HepG2 (cell line): ENCODE measurements around the gene NFATC3. TPM values are rescaled to one million over a fixed set of nuclear protein-coding genes. Genes with fewer than 3 reads are reported as not detected.
A peak's percentile ranks its signal among the peaks of the same experiment; 100 is the strongest.

Experiments used
- AGO1 ChIP-seq: fragments of 200-400 bp; formaldehyde crosslinking; IDR thresholded peaks from 2 replicates; pipeline ENCODE4 v1.6.1; 2017; ENCODE audit warnings: mild to moderate bottlenecking, low read depth, low read length, moderate library complexity; ENCODE audit not compliant: poor library complexity, severe bottlenecking
- CHCHD3 ChIP-seq: sonication (generic); formaldehyde crosslinking; IDR thresholded peaks from 2 replicates; pipeline ENCODE4 v1.8.0; 2022; ENCODE audit warnings: mild to moderate bottlenecking, missing genetic modification reagents, moderate library complexity
- JARID2 ChIP-seq: sonication (generic); formaldehyde crosslinking; IDR thresholded peaks from 2 replicates; pipeline ENCODE4 v1.8.1; 2023; ENCODE audit warnings: missing genetic modification reagents, inconsistent platforms; ENCODE audit not compliant: insufficient replicate concordance
- KDM6A ChIP-seq: IDR thresholded peaks from 2 replicates; pipeline ENCODE4 v1.6.1; 2016; ENCODE audit warnings: low read depth
- NCOA5 ChIP-seq: sonication (generic); formaldehyde crosslinking; IDR thresholded peaks from 2 replicates; pipeline ENCODE4 v1.4.0; 2020; ENCODE audit warnings: missing genetic modification reagents
- NCOR1 ChIP-seq: fragments of 200-600 bp; sonication (generic); IDR thresholded peaks from 2 replicates; pipeline ENCODE4 v1.7.0; 2017; ENCODE audit warnings: antibody characterized with exemption, low read length, borderline replicate concordance
- NFATC3 ChIP-seq: sonication (generic); formaldehyde crosslinking; IDR thresholded peaks from 2 replicates; pipeline ENCODE4 v1.5.1; 2020; ENCODE audit warnings: mild to moderate bottlenecking, missing genetic modification reagents
- NFE2 ChIP-seq: sonication (generic); formaldehyde crosslinking; IDR thresholded peaks from 2 replicates; pipeline ENCODE4 v1.4.0; 2020; ENCODE audit warnings: missing genetic modification reagents
- PCBP2 ChIP-seq: fragments of 200-400 bp; formaldehyde crosslinking; optimal IDR thresholded peaks from 2 replicates; pipeline ENCODE3; 2018; ENCODE audit warnings: low read length, low read depth; ENCODE audit not compliant: poor library complexity, severe bottlenecking
- RBAK ChIP-seq: sonication (generic); formaldehyde crosslinking; IDR thresholded peaks from 2 replicates; pipeline ENCODE4 v1.5.1; 2020; ENCODE audit warnings: mild to moderate bottlenecking, missing genetic modification reagents
- RXRB ChIP-seq: IDR thresholded peaks from 2 replicates; pipeline ENCODE4 v1.6.1; 2016; ENCODE audit warnings: borderline replicate concordance, missing genetic modification reagents, missing compliant biosample characterization
- SAP130 ChIP-seq: IDR thresholded peaks from 2 replicates; pipeline ENCODE4 v1.6.1; 2016; ENCODE audit warnings: low read depth
- SIX4 ChIP-seq: sonication (generic); formaldehyde crosslinking; IDR thresholded peaks from 2 replicates; pipeline ENCODE4 v1.4.0; 2020; ENCODE audit warnings: missing genetic modification reagents
- TP53 ChIP-seq: sonication (generic); formaldehyde crosslinking; conservative IDR thresholded peaks from 2 replicates; pipeline ENCODE4 v1.4.0; 2020; ENCODE audit warnings: missing genetic modification reagents
- ZBTB10 ChIP-seq: sonication (generic); formaldehyde crosslinking; IDR thresholded peaks from 2 replicates; pipeline ENCODE4 v1.4.0; 2020; ENCODE audit warnings: missing genetic modification reagents, borderline replicate concordance
- ZBTB20 ChIP-seq: sonication (generic); formaldehyde crosslinking; IDR thresholded peaks from 2 replicates; pipeline ENCODE4 v1.8.1; 2023; ENCODE audit warnings: missing genetic modification reagents, low read depth, mild to moderate bottlenecking, borderline replicate concordance
- ZBTB7B ChIP-seq: sonication (generic); formaldehyde crosslinking; IDR thresholded peaks from 2 replicates; pipeline ENCODE4 v1.4.0; 2020; ENCODE audit warnings: missing genetic modification reagents
- ZNF350 ChIP-seq: sonication (generic); formaldehyde crosslinking; IDR thresholded peaks from 2 replicates; pipeline ENCODE4 v1.4.0; 2020; ENCODE audit warnings: mild to moderate bottlenecking, low read depth, missing genetic modification reagents, borderline replicate concordance
- ZNF44 ChIP-seq: sonication (generic); formaldehyde crosslinking; IDR thresholded peaks from 2 replicates; pipeline ENCODE4 v1.5.1; 2020; ENCODE audit warnings: mild to moderate bottlenecking, missing genetic modification reagents
- ZNF547 ChIP-seq: sonication (generic); formaldehyde crosslinking; IDR thresholded peaks from 2 replicates; pipeline ENCODE4 v1.5.1; 2020; ENCODE audit warnings: mild to moderate bottlenecking, missing genetic modification reagents
- ZNF691 ChIP-seq: sonication (generic); formaldehyde crosslinking; IDR thresholded peaks from 2 replicates; pipeline ENCODE4 v1.4.0; 2020; ENCODE audit warnings: missing genetic modification reagents, low read depth, mild to moderate bottlenecking, borderline replicate concordance
- ZNF709 ChIP-seq: sonication (generic); formaldehyde crosslinking; IDR thresholded peaks from 2 replicates; pipeline ENCODE4 v1.5.0; 2020; ENCODE audit warnings: mild to moderate bottlenecking, missing genetic modification reagents
- ZNF891 ChIP-seq: sonication (generic); formaldehyde crosslinking; IDR thresholded peaks from 2 replicates; pipeline ENCODE4 v1.5.0; 2020; ENCODE audit warnings: mild to moderate bottlenecking, missing genetic modification reagents
- polyA plus RNA-seq, 8 experiments: library from polyadenylated mRNA; depleted of rRNA in 3 of 8; stranded (reverse) in 7 of 8; unstranded in 1 of 8; fragments of >200 nt; fragmentation: Illumina TruSeq in 4 of 8; extraction: Trizol in 4 of 8; gene quantifications; 2 replicates each; pipeline versions ENCODE4 v1.2.1 to v1.2.3, GENCODE V29; 2011 to 2016; ENCODE audit warnings: low read depth in 4 of 8, missing spikeins in 1 of 8, mixed read lengths in 1 of 8; ENCODE audit not compliant: insufficient read depth in 1 of 8
- total RNA-seq, 5 experiments: library from RNA; depleted of rRNA; stranded (reverse); fragments of >200 nt; fragmentation: Illumina TruSeq; extraction: Trizol; gene quantifications; 2 replicates each; pipeline ENCODE4 v1.2.3, GENCODE V29; 2016; ENCODE audit warnings: low read depth in 1 of 5
- TF ChIP-seq, protein P1 (sequence below): sonication (generic); formaldehyde crosslinking; IDR thresholded peaks from 2 replicates; pipeline ENCODE4 v1.5.0; 2020; ENCODE audit warnings: missing genetic modification reagents, mild to moderate bottlenecking, borderline replicate concordance
- TF ChIP-seq, protein P2 (sequence below): sonication (generic); formaldehyde crosslinking; IDR thresholded peaks from 2 replicates; pipeline ENCODE4 v1.9.0; 2021; ENCODE audit warnings: missing genetic modification reagents, borderline replicate concordance

The NFATC3 gene
- total and polyA plus RNA-seq, 2 of the 13 experiments (the other 11 are each of a cell fraction or from before 2014, with no cell fraction given): 52.6 to 62.7 TPM

DNA sequence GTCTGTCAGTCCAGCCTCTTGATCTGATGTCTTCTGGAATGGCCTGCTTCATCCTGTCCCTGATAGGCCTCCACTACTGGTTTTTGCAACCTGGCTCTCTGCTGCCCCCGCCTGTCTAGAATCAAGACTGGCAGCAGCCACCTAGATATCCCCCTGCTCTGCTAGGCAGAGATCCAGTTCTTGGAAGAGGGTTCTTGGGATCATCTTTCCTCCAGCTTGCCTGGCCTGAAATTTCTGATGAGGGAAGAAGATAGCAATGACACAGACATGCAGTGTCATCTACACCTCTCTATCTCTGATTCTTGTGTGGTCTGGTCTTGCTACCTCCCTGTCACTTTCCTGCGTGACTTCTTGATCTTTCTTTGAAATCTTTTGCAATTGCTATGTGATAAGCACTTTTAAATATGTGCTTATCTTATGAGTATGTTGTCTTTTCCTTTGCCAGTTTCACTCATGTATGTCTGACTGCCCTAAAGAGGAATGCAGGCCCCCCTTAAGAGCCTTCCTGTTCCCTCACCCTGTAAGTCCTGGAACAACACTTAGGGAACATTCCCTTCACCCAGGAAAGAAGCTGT, 20.3 kb upstream of the NFATC3 start (continued):
- TF ChIP-seq ZNF691 (CRISPR knock-in tag): no peak
- TF ChIP-seq NFE2 (CRISPR knock-in tag): no peak
- TF ChIP-seq ZBTB7B: no peak
- TF ChIP-seq RBAK (CRISPR knock-in tag): no peak
- no peak for TF ChIP-seq ZBTB20
- no peak for TF ChIP-seq NCOR1
- TF ChIP-seq JARID2 (CRISPR knock-in tag): no peak
- TF ChIP-seq PCBP2: no peak
- no peak for TF ChIP-seq ZNF350 (CRISPR knock-in tag)
- TF ChIP-seq KDM6A: no peak
- no peak for TF ChIP-seq NCOA5 (CRISPR knock-in tag)
- no peak for TF ChIP-seq SAP130 (CRISPR knock-in tag)
- no peak for TF ChIP-seq ZNF44
- no peak for TF ChIP-seq ZBTB10 (CRISPR knock-in tag)
- no peak for TF ChIP-seq ZNF547 (CRISPR knock-in tag)
- 0 out of 2 replicates have a peak, but pooled peaks have one; percentile 0 for TF ChIP-seq ZNF891
- no peak for TF ChIP-seq ZNF709 (CRISPR knock-in tag)
- no peak for TF ChIP-seq AGO1
- TF ChIP-seq, protein P1, sequence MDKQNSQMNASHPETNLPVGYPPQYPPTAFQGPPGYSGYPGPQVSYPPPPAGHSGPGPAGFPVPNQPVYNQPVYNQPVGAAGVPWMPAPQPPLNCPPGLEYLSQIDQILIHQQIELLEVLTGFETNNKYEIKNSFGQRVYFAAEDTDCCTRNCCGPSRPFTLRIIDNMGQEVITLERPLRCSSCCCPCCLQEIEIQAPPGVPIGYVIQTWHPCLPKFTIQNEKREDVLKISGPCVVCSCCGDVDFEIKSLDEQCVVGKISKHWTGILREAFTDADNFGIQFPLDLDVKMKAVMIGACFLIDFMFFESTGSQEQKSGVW: no peak
- TF ChIP-seq TP53 (CRISPR knock-in tag): no peak
- TF ChIP-seq CHCHD3 (CRISPR knock-in tag): no peak
- no peak for TF ChIP-seq NFATC3 (CRISPR knock-in tag)
- TF ChIP-seq RXRB (CRISPR knock-in tag): no peak
- TF ChIP-seq, protein P2, sequence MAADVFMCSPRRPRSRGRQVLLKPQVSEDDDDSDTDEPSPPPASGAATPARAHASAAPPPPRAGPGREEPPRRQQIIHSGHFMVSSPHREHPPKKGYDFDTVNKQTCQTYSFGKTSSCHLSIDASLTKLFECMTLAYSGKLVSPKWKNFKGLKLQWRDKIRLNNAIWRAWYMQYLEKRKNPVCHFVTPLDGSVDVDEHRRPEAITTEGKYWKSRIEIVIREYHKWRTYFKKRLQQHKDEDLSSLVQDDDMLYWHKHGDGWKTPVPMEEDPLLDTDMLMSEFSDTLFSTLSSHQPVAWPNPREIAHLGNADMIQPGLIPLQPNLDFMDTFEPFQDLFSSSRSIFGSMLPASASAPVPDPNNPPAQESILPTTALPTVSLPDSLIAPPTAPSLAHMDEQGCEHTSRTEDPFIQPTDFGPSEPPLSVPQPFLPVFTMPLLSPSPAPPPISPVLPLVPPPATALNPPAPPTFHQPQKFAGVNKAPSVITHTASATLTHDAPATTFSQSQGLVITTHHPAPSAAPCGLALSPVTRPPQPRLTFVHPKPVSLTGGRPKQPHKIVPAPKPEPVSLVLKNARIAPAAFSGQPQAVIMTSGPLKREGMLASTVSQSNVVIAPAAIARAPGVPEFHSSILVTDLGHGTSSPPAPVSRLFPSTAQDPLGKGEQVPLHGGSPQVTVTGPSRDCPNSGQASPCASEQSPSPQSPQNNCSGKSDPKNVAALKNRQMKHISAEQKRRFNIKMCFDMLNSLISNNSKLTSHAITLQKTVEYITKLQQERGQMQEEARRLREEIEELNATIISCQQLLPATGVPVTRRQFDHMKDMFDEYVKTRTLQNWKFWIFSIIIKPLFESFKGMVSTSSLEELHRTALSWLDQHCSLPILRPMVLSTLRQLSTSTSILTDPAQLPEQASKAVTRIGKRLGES (CRISPR knock-in tag): no peak
- no peak for TF ChIP-seq SIX4 (CRISPR knock-in tag)
